GM19467 (cell line): ENCODE measurements around the gene SPRED1.
A peak's percentile ranks its signal among the peaks of the same experiment; 100 is the strongest.

Experiments
- ATAC-seq: cut with Tn5 transposase; IDR thresholded peaks from one replicate; pipeline ENCODE4 v1.9.1; 2021; ENCODE audit warnings: mild to moderate bottlenecking, moderate library complexity; ENCODE audit not compliant: unreplicated experiment

SPRED1 gene

GRCh38 chr15:38252481-38253350 is at the start of gene SPRED1:
Gene SPRED1, plus strand, starts transcription at chr15:38252836. Its CDS starts 350 bp downstream, at chr15:38253186.
- ATAC-seq: peak; percentile 25

DNA sequence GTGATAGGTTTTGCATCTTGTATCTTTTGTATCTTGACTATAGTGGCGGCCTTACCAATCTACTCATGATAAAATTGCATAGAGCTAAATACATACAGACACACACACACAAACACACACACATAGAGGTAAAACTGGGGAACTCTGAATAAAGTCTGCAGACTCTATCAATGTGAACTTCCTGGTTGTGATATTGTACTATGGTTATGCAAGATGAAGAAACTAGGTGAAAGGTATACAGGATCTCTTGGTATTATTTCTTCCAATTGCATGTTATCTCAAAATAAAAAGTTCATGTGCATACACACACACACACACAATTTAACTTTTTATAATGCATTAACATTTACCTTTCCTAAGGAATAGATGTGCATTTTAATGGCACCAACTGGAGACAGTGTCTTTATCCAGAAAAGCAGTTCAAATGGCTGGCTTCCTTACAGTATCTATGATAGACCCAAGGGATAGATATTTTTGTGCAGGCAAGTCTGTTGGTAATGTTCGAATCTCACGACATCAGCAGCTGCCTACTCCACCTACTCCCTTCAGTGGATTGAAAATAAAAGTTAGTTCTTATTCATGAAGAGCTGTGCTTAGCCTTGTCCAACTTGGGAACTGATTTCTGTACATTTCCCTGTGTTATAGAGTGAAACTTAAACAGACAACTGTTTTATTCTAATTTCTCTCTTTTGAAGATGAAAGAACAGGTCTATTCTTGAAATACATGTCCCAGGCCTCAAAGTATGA is 46.9 kb upstream of the SPRED1 start:
- no peak for ATAC-seq

GRCh38 chr15:38207621-38208020 is 45.0 kb upstream of the SPRED1 start:
- ATAC-seq: no peak

DNA sequence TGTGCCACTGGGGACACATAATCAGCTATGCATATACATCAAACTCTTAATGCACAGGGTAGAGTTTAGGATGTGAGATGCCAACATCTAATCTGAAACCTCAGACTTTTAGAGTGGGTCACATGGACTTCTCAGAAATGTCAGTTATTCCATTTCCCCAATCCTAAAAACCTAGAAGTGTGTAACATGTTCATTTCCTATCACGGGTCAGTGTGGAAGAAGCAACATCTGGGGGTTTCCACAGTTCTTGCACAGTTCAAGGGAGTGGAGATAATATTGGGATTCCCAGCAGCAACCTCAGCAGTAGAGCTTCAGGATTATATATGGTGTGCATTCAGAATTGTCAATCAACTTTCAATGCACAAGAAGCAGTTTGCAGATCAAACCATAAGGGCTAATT is 44.4 kb upstream of the SPRED1 start:
- no peak for ATAC-seq

DNA sequence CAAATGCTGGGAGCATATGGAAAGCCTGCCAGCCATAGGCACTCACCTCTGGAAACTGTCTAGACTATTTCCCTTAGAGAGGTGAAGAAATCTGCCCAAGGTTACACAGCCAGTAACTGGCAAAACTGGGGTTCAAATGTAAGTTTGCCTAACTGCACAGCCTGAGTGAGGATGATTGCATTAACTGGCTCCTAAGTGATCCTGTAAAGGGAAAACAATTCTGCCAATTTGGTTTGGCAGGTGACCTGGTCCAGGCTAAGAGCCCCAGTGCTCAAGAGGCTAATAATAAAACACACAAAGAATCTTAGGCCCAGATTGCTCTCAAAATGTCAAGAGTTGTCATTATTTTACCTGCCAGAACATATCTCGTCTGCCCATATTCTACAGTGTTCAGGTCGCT is 43.9 kb upstream of the SPRED1 start:
- ATAC-seq: no peak

DNA sequence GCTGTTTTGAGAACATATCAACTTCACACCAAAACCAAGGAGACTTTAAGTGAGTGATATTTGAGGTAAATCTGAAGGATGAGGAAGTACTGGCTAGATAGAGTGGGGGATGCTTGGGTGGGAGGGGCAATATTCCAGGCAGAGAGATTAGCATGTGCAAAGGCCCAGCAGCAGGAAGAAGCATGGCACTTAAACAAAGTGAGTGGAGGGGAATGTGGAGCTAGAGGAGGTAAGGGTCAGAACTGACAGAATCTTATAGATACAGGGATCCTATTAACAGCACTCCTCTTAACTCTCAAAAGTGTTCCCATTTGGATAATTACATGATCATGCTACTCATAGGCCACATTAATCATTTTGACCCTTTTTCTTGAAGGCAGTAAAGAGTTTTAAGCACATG is 41.4 kb upstream of the SPRED1 start:
- no peak for ATAC-seq

DNA sequence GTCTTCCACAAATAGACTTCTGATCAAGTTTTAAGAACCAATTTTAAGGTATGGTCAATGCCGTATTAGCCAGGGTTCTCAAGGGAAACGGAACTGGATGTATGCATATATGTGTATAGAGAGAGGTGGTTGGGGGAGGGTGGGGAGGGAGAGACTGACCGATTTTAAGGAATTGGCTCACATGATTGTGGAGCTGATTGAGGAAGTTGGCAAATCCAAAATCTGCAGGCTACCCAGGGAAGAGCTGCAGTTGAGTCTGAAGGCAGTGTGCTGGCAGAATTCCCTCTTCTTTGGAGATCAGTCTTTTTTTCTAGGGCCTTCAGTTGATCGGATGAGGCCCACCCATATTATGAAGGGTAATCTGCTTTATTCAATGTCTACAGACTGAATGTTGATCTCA is 40.8 kb upstream of the SPRED1 start:
- ATAC-seq: no peak

DNA sequence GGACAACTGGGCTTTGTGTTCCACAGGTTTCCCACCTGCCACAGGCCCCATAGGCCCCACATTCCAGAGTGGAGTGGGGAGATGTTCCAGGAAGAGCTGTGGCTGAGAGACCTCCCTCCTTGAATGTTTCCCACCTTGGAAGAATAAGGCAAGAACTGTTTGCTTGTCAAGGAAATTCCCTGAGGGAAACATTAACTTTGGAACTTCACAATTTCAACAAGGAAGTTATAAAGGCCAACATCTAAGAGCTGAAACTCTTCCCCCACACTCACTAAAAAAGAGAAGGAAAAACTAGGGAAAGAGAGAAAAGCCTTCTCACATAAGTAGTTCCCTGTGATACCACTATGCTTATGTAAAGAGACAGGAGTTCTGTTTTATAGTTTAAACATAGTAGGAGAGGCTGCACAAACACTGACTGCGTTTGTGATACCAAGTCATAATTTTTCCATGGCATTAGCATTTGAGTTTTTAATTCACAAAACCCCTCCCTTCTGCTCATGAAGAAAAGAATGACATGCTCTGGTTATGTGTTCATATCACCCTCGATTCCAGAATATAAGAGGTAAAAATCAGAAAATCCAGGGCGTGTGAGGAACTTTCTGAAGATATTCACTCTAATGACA is 39.8 kb upstream of the SPRED1 start:
- no peak for ATAC-seq

DNA sequence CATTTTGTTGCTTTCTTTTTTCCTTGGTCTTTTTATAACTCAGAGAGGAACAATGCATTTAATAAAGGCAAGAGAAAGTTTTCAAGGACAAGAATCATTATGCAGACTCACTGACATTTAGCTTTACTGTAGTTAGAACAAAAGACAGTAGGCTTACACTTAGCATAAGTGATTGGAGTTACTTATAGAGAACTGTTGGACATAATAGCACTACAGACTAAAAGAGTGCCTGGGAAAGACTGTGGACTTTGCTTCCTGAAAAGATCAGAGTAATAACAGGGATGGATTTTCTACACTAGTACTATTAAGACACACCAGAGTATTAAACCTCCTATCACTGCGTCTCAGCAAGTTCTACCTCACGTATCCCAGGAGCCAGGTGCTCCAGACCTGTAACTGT is 39.3 kb upstream of the SPRED1 start:
- no peak for ATAC-seq

- ATAC-seq: no peak
These were observed 36.9 kb upstream of the SPRED1 start for GRCh38 chr15:38215707-38216106.

DNA sequence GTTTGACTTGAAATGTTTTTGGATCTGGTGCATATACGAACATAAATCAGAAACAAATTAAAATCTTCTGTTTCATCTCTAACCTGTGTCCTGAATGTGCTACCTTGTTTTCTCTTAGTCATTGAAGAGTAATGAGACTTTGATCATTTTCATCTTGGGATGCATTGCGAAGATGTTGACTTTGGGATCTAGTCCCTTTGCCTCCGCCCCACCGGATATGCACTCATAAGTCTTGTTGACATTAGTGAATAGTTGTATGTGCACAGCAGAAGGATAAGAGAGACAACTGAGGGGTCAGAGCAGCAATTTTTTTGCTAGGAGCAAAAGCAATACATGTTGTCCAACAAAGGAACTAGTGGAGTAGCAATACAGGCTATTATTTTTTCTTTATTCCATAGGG is 35.9 kb upstream of the SPRED1 start:
- no peak for ATAC-seq

- ATAC-seq: no peak
These were observed 35.4 kb upstream of the SPRED1 start for GRCh38 chr15:38217191-38217595.

DNA sequence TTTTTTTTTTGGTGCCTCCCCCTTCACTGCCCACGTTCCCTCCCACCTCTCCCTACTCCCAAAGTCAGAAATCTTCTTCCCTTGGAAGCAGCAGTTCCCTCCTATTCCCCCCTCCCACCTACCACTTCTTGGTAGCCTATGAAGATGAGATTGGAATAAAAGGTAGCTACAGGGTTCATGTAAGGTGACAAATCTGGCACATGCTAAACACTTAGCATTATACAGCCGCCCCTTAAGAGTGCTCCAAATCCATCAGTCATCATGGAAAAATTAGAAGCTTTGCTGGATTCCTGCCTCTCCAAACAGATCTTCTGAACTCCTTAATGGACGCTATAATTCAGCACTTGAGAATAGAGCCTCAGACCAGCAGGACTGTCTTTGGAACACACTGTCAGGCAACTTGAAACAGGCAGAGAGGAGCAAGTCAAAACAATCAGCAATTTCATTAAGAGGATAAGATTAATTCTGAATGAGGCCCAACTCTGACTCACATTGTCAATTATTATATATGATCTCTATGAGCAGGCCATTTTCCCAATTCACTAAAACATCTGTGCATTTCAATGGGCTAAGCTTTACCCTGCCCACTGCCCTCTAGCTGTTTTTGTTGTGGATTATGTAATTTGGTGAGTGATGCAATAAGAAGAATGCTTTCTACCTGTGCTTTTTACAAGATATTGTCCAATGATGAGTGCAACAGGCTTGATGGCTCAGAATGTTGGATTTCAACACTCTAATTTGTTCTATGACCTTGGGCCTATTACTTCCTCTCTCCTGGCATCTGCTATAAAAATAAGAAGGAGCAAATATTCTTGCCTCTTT is 34.6 kb upstream of the SPRED1 start:
- no peak for ATAC-seq

DNA sequence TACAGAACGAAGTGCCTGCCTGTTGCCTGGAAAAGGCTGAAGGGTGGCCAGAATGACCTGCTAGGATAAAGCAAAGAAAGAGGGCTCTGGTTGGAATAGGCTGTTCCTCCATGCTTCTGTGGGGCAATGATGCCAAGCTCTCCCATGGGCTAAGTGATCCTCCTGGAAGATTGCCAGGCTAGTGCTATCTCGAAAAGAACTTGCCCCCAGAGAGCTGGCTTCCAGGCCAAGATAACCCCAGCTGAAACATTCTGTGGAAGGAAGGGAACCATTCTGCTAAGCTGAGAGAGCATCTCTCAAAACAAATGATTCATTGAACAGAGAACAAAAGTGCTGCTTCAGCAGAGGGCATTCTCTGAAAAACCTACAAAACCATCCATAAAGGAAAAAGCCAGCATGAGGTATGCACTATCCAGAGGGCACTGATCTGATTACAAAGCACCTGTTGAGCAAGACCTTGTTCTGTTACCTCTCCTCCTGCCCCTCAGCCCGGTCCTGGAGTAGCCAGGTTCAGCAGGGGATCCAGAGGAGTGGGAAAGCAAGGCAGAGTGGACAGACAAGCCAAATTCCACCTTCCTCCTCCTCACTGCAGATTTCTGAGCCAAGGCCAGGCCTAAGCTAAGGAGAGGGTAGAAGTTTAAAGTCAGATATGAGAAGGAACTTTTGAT is 31.9 kb upstream of the SPRED1 start:
- ATAC-seq: no peak

DNA sequence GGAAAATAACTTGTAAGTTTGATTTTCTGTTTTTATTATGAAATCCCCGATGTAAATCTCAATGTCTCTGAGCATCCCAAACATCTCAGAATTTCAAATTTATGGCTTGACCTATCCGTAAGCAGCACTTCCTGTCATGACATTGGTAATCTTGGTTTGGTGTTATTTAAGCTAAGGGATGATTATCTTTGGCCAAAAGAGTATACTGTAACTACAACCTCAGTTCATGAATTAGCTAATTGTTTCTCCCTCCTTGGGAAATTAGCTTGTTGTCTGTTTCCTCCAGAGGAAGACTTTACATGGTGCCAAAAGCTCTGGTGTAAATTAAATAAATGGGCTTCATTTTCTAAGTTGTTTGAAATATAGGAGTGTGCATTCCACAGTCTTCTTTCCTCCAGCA is 28.1 kb upstream of the SPRED1 start:
- no peak for ATAC-seq

DNA sequence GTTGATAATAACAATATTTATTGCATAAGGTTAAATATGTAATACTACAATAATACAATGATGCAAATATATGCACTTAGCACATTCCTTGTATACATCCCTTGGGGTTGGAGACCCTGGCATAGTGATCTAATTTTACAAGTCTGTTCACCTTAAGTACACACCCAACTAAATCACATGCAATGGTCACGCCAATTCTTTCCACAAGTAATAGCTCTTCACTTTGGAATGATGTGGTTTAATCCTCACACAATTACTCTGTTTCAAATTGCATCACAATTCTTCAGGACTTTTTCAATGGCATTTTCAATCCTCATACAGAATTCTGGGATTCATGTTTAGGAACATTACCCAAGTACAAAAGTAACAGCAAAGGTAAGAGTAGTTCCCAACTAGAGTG is 27.3 kb upstream of the SPRED1 start:
- no peak for ATAC-seq

GRCh38 chr15:38226608-38227266 is 25.9 kb upstream of the SPRED1 start:
- no peak for ATAC-seq

DNA sequence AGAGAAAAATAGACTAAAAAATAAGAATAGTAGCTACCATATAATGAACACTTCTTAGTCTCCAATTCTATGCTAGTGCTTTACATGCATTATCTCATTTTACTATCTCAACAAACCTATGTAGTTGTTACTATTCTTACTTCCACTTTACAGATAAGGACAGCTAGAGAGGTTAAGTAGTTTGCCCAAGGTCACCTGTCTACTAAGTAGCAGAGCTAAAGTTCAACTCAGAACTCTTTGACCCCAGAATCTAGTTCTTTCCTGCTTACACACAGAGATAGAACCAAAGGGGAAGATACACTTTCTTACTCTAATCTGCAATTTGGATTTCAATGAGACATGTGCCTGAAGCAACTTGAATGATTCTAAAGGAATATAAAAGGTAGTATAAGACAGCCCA is 24.7 kb upstream of the SPRED1 start:
- no peak for ATAC-seq

DNA sequence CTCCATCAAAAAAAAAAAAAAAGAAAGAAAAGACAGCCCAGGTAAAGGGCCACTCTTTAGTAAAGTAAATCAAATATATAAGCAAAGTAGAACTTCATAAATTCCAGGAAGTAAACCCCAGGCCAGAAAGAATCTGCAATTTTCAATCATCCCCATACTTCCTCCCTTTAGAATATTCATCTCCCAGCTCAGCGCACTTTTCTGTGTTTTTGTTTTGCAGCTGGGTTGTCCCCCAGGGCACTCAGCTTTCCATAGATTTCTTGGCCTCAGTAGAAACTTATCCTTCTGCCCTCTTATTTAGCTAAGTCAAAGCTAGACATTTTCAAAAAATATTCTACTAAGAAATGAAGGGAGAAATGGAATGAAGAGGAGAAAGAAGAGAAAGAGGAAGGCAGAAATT is 24.0 kb upstream of the SPRED1 start:
- ATAC-seq: no peak
